ENCODE measurements around the gene PRKCI.

The PRKCI gene

DNA sequence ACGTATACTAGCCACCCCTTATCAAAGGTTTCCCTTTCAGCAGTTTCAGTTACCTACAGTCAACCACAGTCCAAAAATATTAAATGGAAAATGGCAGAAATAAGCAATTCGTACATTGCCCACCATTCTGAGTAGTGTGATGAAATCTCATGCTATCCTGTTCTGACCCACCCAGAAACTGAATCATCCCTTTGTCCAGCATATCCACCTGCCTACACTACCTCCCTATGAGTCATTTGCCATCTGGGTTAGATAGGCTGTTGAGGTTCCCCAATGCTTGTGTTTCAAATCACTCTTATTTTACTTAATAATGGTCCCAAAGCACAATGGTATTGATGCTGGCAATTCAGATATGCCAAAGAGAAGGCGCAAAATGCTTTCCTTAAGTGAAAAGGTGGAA, 25.4 kb upstream of the PRKCI start:
- H3K36me3 ChIP-seq (ENCODE audit: insufficient read depth, low read length), result no peaks in the 10 kb centered on the region
- ATAC-seq (ENCODE audit: insufficient read depth, low read depth), result no peak
- no peak overlapping the region for H2AFZ ChIP-seq (ENCODE audit: low read depth, low read length)
- H3K27ac ChIP-seq (ENCODE audit: low read length), result no peak overlapping the region
- H3K9me3 ChIP-seq (ENCODE audit: insufficient read depth, low read length, severe bottlenecking), result no peaks in the 10 kb centered on the region
- H4K20me1 ChIP-seq (ENCODE audit: insufficient read depth, low read length), result no peaks in the 10 kb centered on the region
- no peak overlapping the region for H3K4me3 ChIP-seq (ENCODE audit: low read depth in 1 of 2, low read length in 2 of 2)
- no peak overlapping the region for H3K4me2 ChIP-seq (ENCODE audit: insufficient read depth, low read length)
- H3K4me1 ChIP-seq (ENCODE audit: insufficient read depth, low read length), result no peaks in the 10 kb centered on the region
- TF ChIP-seq, protein P1, sequence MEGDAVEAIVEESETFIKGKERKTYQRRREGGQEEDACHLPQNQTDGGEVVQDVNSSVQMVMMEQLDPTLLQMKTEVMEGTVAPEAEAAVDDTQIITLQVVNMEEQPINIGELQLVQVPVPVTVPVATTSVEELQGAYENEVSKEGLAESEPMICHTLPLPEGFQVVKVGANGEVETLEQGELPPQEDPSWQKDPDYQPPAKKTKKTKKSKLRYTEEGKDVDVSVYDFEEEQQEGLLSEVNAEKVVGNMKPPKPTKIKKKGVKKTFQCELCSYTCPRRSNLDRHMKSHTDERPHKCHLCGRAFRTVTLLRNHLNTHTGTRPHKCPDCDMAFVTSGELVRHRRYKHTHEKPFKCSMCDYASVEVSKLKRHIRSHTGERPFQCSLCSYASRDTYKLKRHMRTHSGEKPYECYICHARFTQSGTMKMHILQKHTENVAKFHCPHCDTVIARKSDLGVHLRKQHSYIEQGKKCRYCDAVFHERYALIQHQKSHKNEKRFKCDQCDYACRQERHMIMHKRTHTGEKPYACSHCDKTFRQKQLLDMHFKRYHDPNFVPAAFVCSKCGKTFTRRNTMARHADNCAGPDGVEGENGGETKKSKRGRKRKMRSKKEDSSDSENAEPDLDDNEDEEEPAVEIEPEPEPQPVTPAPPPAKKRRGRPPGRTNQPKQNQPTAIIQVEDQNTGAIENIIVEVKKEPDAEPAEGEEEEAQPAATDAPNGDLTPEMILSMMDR (IDR thresholded peaks at IDR 0.05; ENCODE audit: borderline replicate concordance, extremely low read depth, low read length, poor library complexity, severe bottlenecking), result no peak
- no peak for TF ChIP-seq EZH2 (IDR thresholded peaks at IDR 0.05; ENCODE audit: borderline replicate concordance, low read depth, low read length, severe bottlenecking)
- H3K27me3 ChIP-seq (ENCODE audit: insufficient read depth, low read length, poor library complexity), result no peaks in the 10 kb centered on the region
- no peak overlapping the region for H3K9ac ChIP-seq (ENCODE audit: low read depth, low read length)
- no peaks in the 10 kb centered on the region for H3K79me2 ChIP-seq (ENCODE audit: insufficient read depth, low read length)
- no peak for DNase-seq

DNA sequence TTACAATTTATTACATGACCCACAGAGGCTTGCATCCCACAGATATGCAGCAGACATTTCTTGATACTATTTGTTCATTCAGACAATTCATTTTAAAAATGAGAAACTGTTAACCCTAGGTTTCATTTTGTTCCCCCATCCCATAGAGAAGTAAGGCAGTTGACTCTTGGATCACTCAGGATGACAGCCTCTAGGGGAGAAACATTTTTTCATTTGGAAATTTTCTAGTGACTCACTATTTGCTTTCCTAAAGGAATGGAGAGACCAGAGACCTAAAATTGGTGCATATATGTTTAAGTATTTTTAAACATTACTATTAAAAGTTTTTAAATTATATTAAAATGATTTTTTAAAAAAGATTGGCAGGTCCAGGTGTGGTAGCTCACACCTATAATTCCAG, 21.2 kb upstream of the PRKCI start:
- Histone ChIP-seq H3K4me2 (ENCODE audit: insufficient read depth, low read length) (no peak overlapping the region), H3K79me2 (ENCODE audit: insufficient read depth, low read length) (no peaks in the 10 kb centered on the region), H2AFZ (ENCODE audit: low read depth, low read length) (no peak overlapping the region), H3K9ac (ENCODE audit: low read depth, low read length) (no peak overlapping the region), H4K20me1 (ENCODE audit: insufficient read depth, low read length) (no peaks in the 10 kb centered on the region), H3K36me3 (ENCODE audit: insufficient read depth, low read length) (no peaks in the 10 kb centered on the region), H3K4me3 (ENCODE audit: low read depth in 1 of 2, low read length in 2 of 2) (no peak overlapping the region), H3K27me3 (ENCODE audit: insufficient read depth, low read length, poor library complexity) (peaks cover 4% of the 10 kb centered on the region), H3K9me3 (ENCODE audit: insufficient read depth, low read length, severe bottlenecking) (no peaks in the 10 kb centered on the region), H3K27ac (ENCODE audit: low read length) (no peak overlapping the region), H3K4me1 (ENCODE audit: insufficient read depth, low read length) (no peaks in the 10 kb centered on the region)
- no peak for TF ChIP-seq EZH2 (IDR thresholded peaks at IDR 0.05; ENCODE audit: borderline replicate concordance, low read depth, low read length, severe bottlenecking)
- TF ChIP-seq, protein P1 (IDR thresholded peaks at IDR 0.05; ENCODE audit: borderline replicate concordance, extremely low read depth, low read length, poor library complexity, severe bottlenecking), result no peak
- ATAC-seq (ENCODE audit: insufficient read depth, low read depth), result no peak
- no peak for DNase-seq

DNA sequence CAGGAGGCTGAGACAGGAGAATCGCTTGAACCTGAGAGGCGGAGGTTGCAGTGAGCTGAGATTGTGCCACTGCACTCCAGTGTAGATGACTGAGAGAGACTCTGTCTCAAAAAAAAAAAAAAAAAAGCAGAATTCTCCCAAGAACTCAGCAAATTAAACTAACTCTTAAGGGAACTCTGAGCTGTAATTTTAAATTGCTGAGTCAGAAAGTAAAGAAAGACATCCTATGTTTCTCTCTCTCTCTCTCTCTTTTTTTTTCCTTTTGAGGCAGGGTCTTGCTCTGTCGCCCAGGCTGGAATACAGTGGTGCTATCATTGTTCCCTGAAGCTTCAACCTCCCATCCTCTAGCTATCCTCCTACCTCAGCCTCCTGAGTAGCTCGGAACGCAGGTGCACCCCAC, 20.7 kb upstream of the PRKCI start:
- Histone ChIP-seq H3K79me2 (ENCODE audit: insufficient read depth, low read length) (no peaks in the 10 kb centered on the region), H3K9ac (ENCODE audit: low read depth, low read length) (no peak overlapping the region), H3K9me3 (ENCODE audit: insufficient read depth, low read length, severe bottlenecking) (no peaks in the 10 kb centered on the region), H3K4me2 (ENCODE audit: insufficient read depth, low read length) (no peak overlapping the region), H3K36me3 (ENCODE audit: insufficient read depth, low read length) (no peaks in the 10 kb centered on the region), H3K27ac (ENCODE audit: low read length) (no peak overlapping the region), H3K4me3 (ENCODE audit: low read depth in 1 of 2, low read length in 2 of 2) (no peak overlapping the region), H2AFZ (ENCODE audit: low read depth, low read length) (no peak overlapping the region), H3K4me1 (ENCODE audit: insufficient read depth, low read length) (no peaks in the 10 kb centered on the region), H3K27me3 (ENCODE audit: insufficient read depth, low read length, poor library complexity) (peaks cover 4% of the 10 kb centered on the region), H4K20me1 (ENCODE audit: insufficient read depth, low read length) (no peaks in the 10 kb centered on the region)
- TF ChIP-seq EZH2 (IDR thresholded peaks at IDR 0.05; ENCODE audit: borderline replicate concordance, low read depth, low read length, severe bottlenecking), result no peak
- TF ChIP-seq, protein P1 (IDR thresholded peaks at IDR 0.05; ENCODE audit: borderline replicate concordance, extremely low read depth, low read length, poor library complexity, severe bottlenecking), result no peak
- ATAC-seq (ENCODE audit: insufficient read depth, low read depth), result no peak
- no peak for DNase-seq

GRCh38 chr3:170203457-170203856, 18.8 kb upstream of the PRKCI start:
- Histone ChIP-seq H3K27me3 (ENCODE audit: insufficient read depth, low read length, poor library complexity) (peaks cover 4% of the 10 kb centered on the region), H3K4me1 (ENCODE audit: insufficient read depth, low read length) (no peaks in the 10 kb centered on the region)
- no peak for ATAC-seq (ENCODE audit: insufficient read depth, low read depth)

More at GRCh38 chr3:170203457-170203856, 18.8 kb upstream of the PRKCI start:
- Histone ChIP-seq H3K36me3 (ENCODE audit: insufficient read depth, low read length) (no peaks in the 10 kb centered on the region), H3K27ac (ENCODE audit: low read length) (no peak overlapping the region), H3K9me3 (ENCODE audit: insufficient read depth, low read length, severe bottlenecking) (no peaks in the 10 kb centered on the region), H3K79me2 (ENCODE audit: insufficient read depth, low read length) (no peaks in the 10 kb centered on the region), H3K4me3 (ENCODE audit: low read depth in 1 of 2, low read length in 2 of 2) (no peak overlapping the region), H3K9ac (ENCODE audit: low read depth, low read length) (no peak overlapping the region), H2AFZ (ENCODE audit: low read depth, low read length) (no peak overlapping the region), H3K4me2 (ENCODE audit: insufficient read depth, low read length) (no peak overlapping the region), H4K20me1 (ENCODE audit: insufficient read depth, low read length) (no peaks in the 10 kb centered on the region)
- no peak for DNase-seq
- TF ChIP-seq EZH2 (IDR thresholded peaks at IDR 0.05; ENCODE audit: borderline replicate concordance, low read depth, low read length, severe bottlenecking), result no peak
- TF ChIP-seq, protein P1 (IDR thresholded peaks at IDR 0.05; ENCODE audit: borderline replicate concordance, extremely low read depth, low read length, poor library complexity, severe bottlenecking), result no peak

Data from DND-41 (cell line).